Fibroblast of lung (primary cell): Measurements from ENCODE around the gene C9.

ENCODE experiments used
- EZH2 ChIP-seq: IDR thresholded peaks from 2 replicates; pipeline ENCODE4 v1.5.1; 2012; ENCODE audit warnings: low read length, control low read depth, mild to moderate bottlenecking; ENCODE audit errors: missing control alignments
- TF ChIP-seq, protein P1 (sequence below), 2 donors: IDR thresholded peaks in 1 of 2; conservative IDR thresholded peaks in 1 of 2; 1 replicate in 1 of 2; 2 replicates in 1 of 2; pipeline ENCODE4 v1.5.1; 2011 to 2012; ENCODE audit warnings: low read length in 2 of 2, control low read depth in 1 of 2, inconsistent platforms in 1 of 2, low read depth in 1 of 2, mild to moderate bottlenecking in 1 of 2

DNA sequence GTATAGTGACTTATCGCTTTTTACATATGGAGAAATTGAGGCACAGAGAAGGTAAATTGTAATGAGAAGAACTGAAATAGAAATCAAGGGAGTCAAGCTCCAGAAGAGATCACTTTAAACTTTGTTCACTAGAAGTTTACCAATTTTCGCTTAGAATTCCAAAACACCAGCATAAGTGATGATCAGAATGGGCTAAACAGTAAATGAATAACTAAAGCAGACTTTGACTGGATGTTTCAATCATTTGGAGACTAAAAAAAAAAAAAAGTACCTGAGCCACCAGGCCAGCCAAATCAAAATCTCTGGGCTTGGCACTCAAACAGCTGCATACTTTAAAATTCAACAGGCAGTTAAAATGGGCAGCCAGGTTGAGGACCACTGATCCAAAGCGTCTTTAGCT, 106.7 kb downstream of the C9 start:
- TF ChIP-seq, protein P1, sequence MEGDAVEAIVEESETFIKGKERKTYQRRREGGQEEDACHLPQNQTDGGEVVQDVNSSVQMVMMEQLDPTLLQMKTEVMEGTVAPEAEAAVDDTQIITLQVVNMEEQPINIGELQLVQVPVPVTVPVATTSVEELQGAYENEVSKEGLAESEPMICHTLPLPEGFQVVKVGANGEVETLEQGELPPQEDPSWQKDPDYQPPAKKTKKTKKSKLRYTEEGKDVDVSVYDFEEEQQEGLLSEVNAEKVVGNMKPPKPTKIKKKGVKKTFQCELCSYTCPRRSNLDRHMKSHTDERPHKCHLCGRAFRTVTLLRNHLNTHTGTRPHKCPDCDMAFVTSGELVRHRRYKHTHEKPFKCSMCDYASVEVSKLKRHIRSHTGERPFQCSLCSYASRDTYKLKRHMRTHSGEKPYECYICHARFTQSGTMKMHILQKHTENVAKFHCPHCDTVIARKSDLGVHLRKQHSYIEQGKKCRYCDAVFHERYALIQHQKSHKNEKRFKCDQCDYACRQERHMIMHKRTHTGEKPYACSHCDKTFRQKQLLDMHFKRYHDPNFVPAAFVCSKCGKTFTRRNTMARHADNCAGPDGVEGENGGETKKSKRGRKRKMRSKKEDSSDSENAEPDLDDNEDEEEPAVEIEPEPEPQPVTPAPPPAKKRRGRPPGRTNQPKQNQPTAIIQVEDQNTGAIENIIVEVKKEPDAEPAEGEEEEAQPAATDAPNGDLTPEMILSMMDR (conservative IDR thresholded peaks at IDR 0.05 in 1 of 2, IDR thresholded peaks at IDR 0.05 in 1 of 2; ENCODE audit: low read depth in 1 of 2, low read length in 2 of 2): no peak
- no peak for TF ChIP-seq EZH2
